HCT116 (cell line): ENCODE results near the gene PHF21B. TPM values are rescaled to one million over a fixed set of nuclear protein-coding genes. Genes with fewer than 3 reads are reported as not detected.

Experiments used
- ATAC-seq: fragments of 200-7000 bp; cut with Tn5 transposase; 2 replicates; pipeline ENCODE4 v1.9.1; 2020; ENCODE audit warnings: mild to moderate bottlenecking, moderate library complexity
- BruUV-seq: library from RNA; stranded (reverse); fragments of 400-500 nt; replicated peaks from 2 replicates; lab custom pipeline; 2021; lab: Mats Ljungman, UMichigan
- CTCF ChIA-PET: fragments of 300-600 bp; sonication (Branson Sonifier 250); formaldehyde crosslinking; loops from one replicate; lab custom pipeline; 2021; ENCODE audit warnings: antibody characterized with exemption; lab: Charles Lee
- POLR2A ChIA-PET: fragments of 300-600, 350-600 bp; sonication (Branson Sonifier 250); formaldehyde crosslinking; loops from one replicate; lab custom pipeline; 2021; ENCODE audit warnings: antibody characterized with exemption; lab: Charles Lee
- RAD21 ChIA-PET, 2 experiments: fragments of 300-600 bp; sonication (Branson Sonifier 250); formaldehyde crosslinking; loops; one replicate each; lab custom pipeline; 2023; ENCODE audit warnings: low total read pairs in 2 of 2; ENCODE audit not compliant: uncharacterized antibody in 2 of 2, unreplicated experiment in 2 of 2, low non-redundant PET in 1 of 2; lab: Charles Lee
- DNase-seq: peaks from one replicate; pipeline ENCODE4 v3.0.0-alpha.2; 2010; ENCODE audit warnings: low read depth, low spot score
- H2AFZ ChIP-seq: fragments of 200-600 bp; shearing (Covaris generic), sonication (generic); 2 replicates; pipeline ENCODE4 v1.6.1; 2017; ENCODE audit warnings: low read depth, mixed run types, mixed read lengths, antibody characterized with exemption, low read length; ENCODE audit not compliant: poor library complexity, severe bottlenecking
- H3K27ac ChIP-seq: 2 replicates; pipeline ENCODE4 v1.5.1; 2012; ENCODE audit warnings: low read depth, low read length
- H3K27me3 ChIP-seq: fragments of 200-600 bp; sonication (generic); 2 replicates; pipeline ENCODE4 v1.6.1; 2016; ENCODE audit warnings: mixed run types, low read length, mixed read lengths; ENCODE audit not compliant: insufficient read depth
- H3K36me3 ChIP-seq, 2 experiments: fragments of 200-500 bp in 1 of 2; fragments of 200-600 bp in 1 of 2; sonication (Bioruptor generic) in 1 of 2; sonication (generic) in 1 of 2; 2 replicates each; pipeline versions ENCODE4 v1.5.1 to v1.6.1; 2014 to 2016; ENCODE audit warnings: low read length in 2 of 2, inconsistent platforms in 1 of 2, mixed read lengths in 1 of 2, mixed run types in 1 of 2; ENCODE audit not compliant: insufficient read depth in 2 of 2, control insufficient read depth in 1 of 2
- H3K4me1 ChIP-seq, 2 experiments: fragments of 200-600 bp in 1 of 2; sonication (generic) in 1 of 2; 2 replicates each; pipeline versions ENCODE4 v1.5.1 to v1.6.1; 2012 to 2017; ENCODE audit warnings: low read length in 2 of 2, inconsistent platforms in 1 of 2, mild to moderate bottlenecking in 1 of 2, mixed read lengths in 1 of 2, mixed run types in 1 of 2, moderate library complexity in 1 of 2; ENCODE audit not compliant: insufficient read depth in 2 of 2, control insufficient read depth in 1 of 2
- H3K4me2 ChIP-seq: fragments of 200-600 bp; sonication (generic); 2 replicates; pipeline ENCODE4 v1.6.1; 2017; ENCODE audit warnings: mixed run types, low read length, mixed read lengths
- H3K4me3 ChIP-seq, 2 experiments: fragments of 200-600 bp in 1 of 2; sonication (generic) in 1 of 2; replicated peaks in 1 of 2; 2 replicates each; pipeline ENCODE4 v1.5.1; 2011 to 2016; ENCODE audit warnings: low read length in 2 of 2, control low read depth in 1 of 2, low read depth in 1 of 2, mild to moderate bottlenecking in 1 of 2, mixed read lengths in 1 of 2, mixed run types in 1 of 2
- H3K79me2 ChIP-seq: fragments of 200-600 bp; sonication (generic); 2 replicates; pipeline ENCODE4 v1.6.1; 2017; ENCODE audit warnings: mild to moderate bottlenecking, mixed run types, low read length, moderate library complexity, mixed read lengths; ENCODE audit not compliant: insufficient read depth
- H3K9ac ChIP-seq: fragments of 200-600 bp; sonication (generic); 2 replicates; pipeline ENCODE4 v1.6.1; 2016; ENCODE audit warnings: low read length, mixed read lengths
- H3K9me2 ChIP-seq: fragments of 200-600 bp; sonication (generic), shearing (Covaris generic); 2 replicates; pipeline ENCODE4 v1.6.1; 2017; ENCODE audit warnings: mixed run types, mild to moderate bottlenecking, moderate library complexity; ENCODE audit not compliant: insufficient read depth
- H3K9me3 ChIP-seq, 2 experiments: fragments of 200-500 bp in 1 of 2; fragments of 200-600 bp in 1 of 2; sonication (Bioruptor generic) in 1 of 2; sonication (generic) in 1 of 2; 2 replicates each; pipeline ENCODE4 v1.6.1; 2014 to 2017; ENCODE audit warnings: low read length in 2 of 2, mixed read lengths in 2 of 2, inconsistent platforms in 1 of 2, low read depth in 1 of 2, mild to moderate bottlenecking in 1 of 2, mixed run types in 1 of 2, moderate library complexity in 1 of 2; ENCODE audit not compliant: control insufficient read depth in 1 of 2, insufficient read depth in 1 of 2
- H4K20me1 ChIP-seq: fragments of 200-600 bp; sonication (generic), shearing (Covaris generic); 2 replicates; pipeline ENCODE4 v1.6.1; 2017; ENCODE audit warnings: mixed run types, mild to moderate bottlenecking, moderate library complexity; ENCODE audit not compliant: insufficient read depth
- CBX3 ChIP-seq: IDR thresholded peaks from 2 replicates; pipeline ENCODE4 v1.6.1; 2012; ENCODE audit warnings: low read depth
- CEBPB ChIP-seq: IDR thresholded peaks from 2 replicates; pipeline ENCODE4 v1.6.1; 2012; ENCODE audit warnings: low read depth
- ELF1 ChIP-seq: IDR thresholded peaks from 2 replicates; pipeline ENCODE4 v1.6.1; 2012; ENCODE audit warnings: low read depth, borderline replicate concordance
- EZH2 ChIP-seq: fragments of 200-600 bp; sonication (generic); IDR thresholded peaks from 2 replicates; pipeline ENCODE4 v1.6.1; 2017; ENCODE audit warnings: antibody characterized with exemption, mixed run types
- EZH2phosphoT487 ChIP-seq: fragments of 200-600 bp; IDR thresholded peaks from 2 replicates; pipeline ENCODE4 v1.6.1; 2018; ENCODE audit warnings: antibody characterized with exemption, borderline replicate concordance
- FOSL1 ChIP-seq: IDR thresholded peaks from 2 replicates; pipeline ENCODE4 v1.6.1; 2012; ENCODE audit warnings: low read depth
- POLR2AphosphoS5 ChIP-seq: IDR thresholded peaks from 2 replicates; pipeline ENCODE4 v1.6.1; 2011; ENCODE audit warnings: mild to moderate bottlenecking, low read depth, low read length, moderate library complexity
- RAD21 ChIP-seq: IDR thresholded peaks from 2 replicates; pipeline ENCODE4 v1.6.1; 2012; ENCODE audit warnings: low read depth, mild to moderate bottlenecking
- REST ChIP-seq: IDR thresholded peaks from 2 replicates; pipeline ENCODE4 v1.6.1; 2012; ENCODE audit warnings: low read depth
- SIN3A ChIP-seq: IDR thresholded peaks from 2 replicates; pipeline ENCODE4 v1.6.1; 2012; ENCODE audit warnings: low read depth
- SP1 ChIP-seq: IDR thresholded peaks from 2 replicates; pipeline ENCODE4 v1.6.1; 2012; ENCODE audit warnings: low read depth
- TCF7L2 ChIP-seq: IDR thresholded peaks from 2 replicates; pipeline ENCODE4 v1.7.0; 2011; ENCODE audit warnings: borderline replicate concordance, inconsistent platforms; ENCODE audit not compliant: insufficient read depth, insufficient read length; ENCODE audit errors: extremely low read depth
- ZBTB33 ChIP-seq: IDR thresholded peaks from 2 replicates; pipeline ENCODE4 v1.6.1; 2011; ENCODE audit warnings: mild to moderate bottlenecking, low read length, moderate library complexity; ENCODE audit not compliant: insufficient replicate concordance; ENCODE audit errors: extremely low read depth
- ZNF274 ChIP-seq: fragments of 200-500 bp; sonication (Bioruptor generic); IDR thresholded peaks from 2 replicates; pipeline ENCODE4 v1.6.1; 2014; ENCODE audit warnings: mild to moderate bottlenecking, low read depth, low read length, inconsistent platforms
- intact Hi-C: fragments of 100-400 bp; cut with micrococcal nuclease; formaldehyde crosslinking; loops from 2 replicates; pipeline ENCODE4 v1.10.0; 2022
- total RNA-seq: library from RNA; stranded (reverse); gene quantifications from one replicate; pipeline ENCODE4 v1.2.1, GENCODE V29; 2021; ENCODE audit not compliant: unreplicated experiment

Gene PHF21B
- total RNA-seq, 1 experiment from 2014 or later = not detected

- H3K9me2 ChIP-seq = no peaks in the 10 kb centered on the region
- TF ChIP-seq POLR2AphosphoS5 = no peak
- no peak for TF ChIP-seq CBX3
- TF ChIP-seq REST = no peak
- no peak for TF ChIP-seq CEBPB
- no peak for TF ChIP-seq EZH2
- no peak for TF ChIP-seq SP1
- TF ChIP-seq EZH2phosphoT487 = no peak
- no peak for TF ChIP-seq TCF7L2
- no peak for TF ChIP-seq ZNF274
- TF ChIP-seq FOSL1 = no peak
- TF ChIP-seq ELF1 = no peak
- no peak for TF ChIP-seq SIN3A
- TF ChIP-seq RAD21 = no peak
- no peak for TF ChIP-seq ZBTB33
- H3K9ac ChIP-seq = no peak overlapping the region
- H3K27ac ChIP-seq = no peak overlapping the region
- H3K4me2 ChIP-seq = no peak overlapping the region
- POLR2A ChIA-PET = no interaction called here
- CTCF ChIA-PET = no interaction called here
- intact Hi-C loops = no loop called here
- H2AFZ ChIP-seq = no peak overlapping the region
- H3K4me3 ChIP-seq = no peak overlapping the region
- BruUV-seq = no TSS peak
- no peaks in the 10 kb centered on the region for H3K36me3 ChIP-seq
- H3K27me3 ChIP-seq = peaks cover 20% of the 10 kb centered on the region; the same call in 1 of the 2 replicates
- ATAC-seq (no peak), DNase-seq (no peak)
- no peaks in the 10 kb centered on the region for H3K4me1 ChIP-seq
- RAD21 ChIA-PET = no interaction called here
- no peaks in the 10 kb centered on the region for H3K9me3 ChIP-seq
- no peaks in the 10 kb centered on the region for H4K20me1 ChIP-seq
- H3K79me2 ChIP-seq = no peaks in the 10 kb centered on the region
Observed at GRCh38 chr22:44942056-44942455, 67.7 kb downstream of the PHF21B start.
